ENCODE measurements around the gene BZW2.

The BZW2 gene

DNA sequence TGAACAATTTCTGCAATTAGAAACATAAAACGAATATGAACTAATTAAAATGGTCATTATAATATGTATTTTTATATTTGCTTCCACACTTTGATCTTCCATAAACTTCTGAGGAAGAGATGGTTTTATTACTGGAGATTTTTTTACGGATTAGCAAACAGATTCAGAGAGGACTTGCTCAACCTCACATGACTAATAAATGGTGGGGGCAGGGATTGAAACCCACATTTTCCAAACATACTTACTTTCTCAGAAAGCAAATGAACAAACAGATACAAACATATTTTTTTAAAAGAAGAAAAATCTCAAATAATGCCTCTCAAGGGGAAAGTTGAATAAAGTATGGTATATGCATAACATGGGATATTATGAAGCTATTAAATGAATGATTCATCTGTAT is 18.7 kb upstream of the BZW2 start:
- Histone ChIP-seq H3K36me3 (ENCODE audit: control insufficient read depth, low read length) (peaks cover 15% of the 10 kb centered on the region), H4K20me1 (ENCODE audit: control insufficient read depth, insufficient read depth, low read depth, low read length) (no peaks in the 10 kb centered on the region), H3K27me3 (ENCODE audit: control insufficient read depth, low read length) (no peaks in the 10 kb centered on the region), H3K4me1 (ENCODE audit: control insufficient read depth, low read length) (no peaks in the 10 kb centered on the region), H3F3A (ENCODE audit: control insufficient read depth, insufficient read depth) (no peaks in the 10 kb centered on the region), H3K27ac (ENCODE audit: low read depth, low read length) (no peak overlapping the region), H3K4me2 (ENCODE audit: low read length) (no peak overlapping the region), H3K79me2 (ENCODE audit: control insufficient read depth, low read length) (no peaks in the 10 kb centered on the region), H3K9me2 (replicated peaks; ENCODE audit: control insufficient read depth, low read length) (no peaks in the 10 kb centered on the region), H3K9me3 (ENCODE audit: control insufficient read depth, insufficient read depth, low read length) (no peaks in the 10 kb centered on the region), H3K4me3 (ENCODE audit: low read length) (no peak overlapping the region)
- TF ChIP-seq, protein P1, sequence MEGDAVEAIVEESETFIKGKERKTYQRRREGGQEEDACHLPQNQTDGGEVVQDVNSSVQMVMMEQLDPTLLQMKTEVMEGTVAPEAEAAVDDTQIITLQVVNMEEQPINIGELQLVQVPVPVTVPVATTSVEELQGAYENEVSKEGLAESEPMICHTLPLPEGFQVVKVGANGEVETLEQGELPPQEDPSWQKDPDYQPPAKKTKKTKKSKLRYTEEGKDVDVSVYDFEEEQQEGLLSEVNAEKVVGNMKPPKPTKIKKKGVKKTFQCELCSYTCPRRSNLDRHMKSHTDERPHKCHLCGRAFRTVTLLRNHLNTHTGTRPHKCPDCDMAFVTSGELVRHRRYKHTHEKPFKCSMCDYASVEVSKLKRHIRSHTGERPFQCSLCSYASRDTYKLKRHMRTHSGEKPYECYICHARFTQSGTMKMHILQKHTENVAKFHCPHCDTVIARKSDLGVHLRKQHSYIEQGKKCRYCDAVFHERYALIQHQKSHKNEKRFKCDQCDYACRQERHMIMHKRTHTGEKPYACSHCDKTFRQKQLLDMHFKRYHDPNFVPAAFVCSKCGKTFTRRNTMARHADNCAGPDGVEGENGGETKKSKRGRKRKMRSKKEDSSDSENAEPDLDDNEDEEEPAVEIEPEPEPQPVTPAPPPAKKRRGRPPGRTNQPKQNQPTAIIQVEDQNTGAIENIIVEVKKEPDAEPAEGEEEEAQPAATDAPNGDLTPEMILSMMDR (IDR thresholded peaks at IDR 0.05; ENCODE audit: low read depth, low read length, poor library complexity, severe bottlenecking) = no peak
- TF ChIP-seq EZH2phosphoT487 (IDR thresholded peaks at IDR 0.05; ENCODE audit: borderline replicate concordance, low read length) = no peak

DNA sequence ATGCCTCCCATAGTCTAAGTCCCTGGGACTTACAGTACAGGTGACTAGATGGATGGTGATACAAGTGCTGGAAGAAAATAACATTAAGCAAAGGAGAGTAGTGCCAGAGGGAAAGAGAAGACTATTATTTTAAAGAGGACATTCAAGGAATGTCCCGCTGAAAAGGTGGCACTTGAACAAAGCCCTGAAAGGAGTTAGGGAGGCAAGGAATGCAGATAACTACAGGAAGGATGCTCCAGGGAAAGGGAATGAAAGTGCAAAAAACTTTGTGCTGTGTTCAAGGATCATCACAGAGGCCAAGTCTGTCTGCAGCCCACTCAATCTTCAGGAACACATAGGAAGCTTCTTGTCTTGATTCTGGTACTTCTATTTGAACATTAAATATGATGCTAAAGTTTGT is 15.3 kb upstream of the BZW2 start:
- TF ChIP-seq, protein P1 (IDR thresholded peaks at IDR 0.05; ENCODE audit: low read depth, low read length, poor library complexity, severe bottlenecking) = no peak
- TF ChIP-seq EZH2phosphoT487 (IDR thresholded peaks at IDR 0.05; ENCODE audit: borderline replicate concordance, low read length) = no peak
- H3K36me3 ChIP-seq (ENCODE audit: control insufficient read depth, low read length) = peaks cover 12% of the 10 kb centered on the region
- H3K4me3 ChIP-seq (ENCODE audit: low read length) = no peak overlapping the region
- no peaks in the 10 kb centered on the region for H3K9me3 ChIP-seq (ENCODE audit: control insufficient read depth, insufficient read depth, low read length)
- no peaks in the 10 kb centered on the region for H4K20me1 ChIP-seq (ENCODE audit: control insufficient read depth, insufficient read depth, low read depth, low read length)
- no peaks in the 10 kb centered on the region for H3K9me2 ChIP-seq (replicated peaks; ENCODE audit: control insufficient read depth, low read length)
- no peak overlapping the region for H3K4me2 ChIP-seq (ENCODE audit: low read length)
- H3F3A ChIP-seq (ENCODE audit: control insufficient read depth, insufficient read depth) = no peaks in the 10 kb centered on the region
- no peaks in the 10 kb centered on the region for H3K27me3 ChIP-seq (ENCODE audit: control insufficient read depth, low read length)
- H3K4me1 ChIP-seq (ENCODE audit: control insufficient read depth, low read length) = no peaks in the 10 kb centered on the region
- H3K27ac ChIP-seq (ENCODE audit: low read depth, low read length) = no peak overlapping the region
- no peaks in the 10 kb centered on the region for H3K79me2 ChIP-seq (ENCODE audit: control insufficient read depth, low read length)

DNA sequence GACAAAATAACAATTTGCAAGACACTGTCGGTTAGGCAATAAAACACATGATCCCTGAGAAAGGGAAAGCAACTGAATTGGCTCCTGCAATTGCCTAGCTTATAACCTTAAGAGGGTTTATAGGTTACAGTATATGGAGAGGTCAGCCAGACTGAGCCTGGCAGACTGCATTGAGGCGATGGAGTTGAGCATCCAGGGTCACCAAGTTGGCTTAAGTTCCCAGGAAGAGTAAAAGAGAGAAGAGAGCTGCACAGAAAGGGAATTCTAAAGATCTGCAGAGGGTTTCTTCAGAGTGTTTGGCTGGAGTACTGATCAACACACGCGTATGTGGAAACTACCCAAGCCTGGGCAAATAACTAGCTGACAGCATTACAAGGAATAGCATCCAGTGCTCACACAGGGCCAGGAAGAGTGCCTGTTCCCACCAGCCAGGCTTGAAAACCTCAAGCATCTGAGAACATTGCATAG is 11.7 kb upstream of the BZW2 start:
- Histone ChIP-seq H3K36me3 (ENCODE audit: control insufficient read depth, low read length) (peaks cover 15% of the 10 kb centered on the region), H3K9me3 (ENCODE audit: control insufficient read depth, insufficient read depth, low read length) (no peaks in the 10 kb centered on the region), H3K27me3 (ENCODE audit: control insufficient read depth, low read length) (no peaks in the 10 kb centered on the region), H3K9me2 (replicated peaks; ENCODE audit: control insufficient read depth, low read length) (no peaks in the 10 kb centered on the region), H4K20me1 (ENCODE audit: control insufficient read depth, insufficient read depth, low read depth, low read length) (no peaks in the 10 kb centered on the region), H3K4me1 (ENCODE audit: control insufficient read depth, low read length) (no peaks in the 10 kb centered on the region), H3K79me2 (ENCODE audit: control insufficient read depth, low read length) (peaks cover 5% of the 10 kb centered on the region; the same call in 1 of the 2 replicates), H3F3A (ENCODE audit: control insufficient read depth, insufficient read depth) (no peaks in the 10 kb centered on the region), H3K4me3 (ENCODE audit: low read length) (no peak overlapping the region), H3K4me2 (ENCODE audit: low read length) (no peak overlapping the region), H3K27ac (ENCODE audit: low read depth, low read length) (no peak overlapping the region)
- TF ChIP-seq, protein P1 (IDR thresholded peaks at IDR 0.05; ENCODE audit: low read depth, low read length, poor library complexity, severe bottlenecking) = no peak
- TF ChIP-seq EZH2phosphoT487 (IDR thresholded peaks at IDR 0.05; ENCODE audit: borderline replicate concordance, low read length) = no peak

All from DOHH2 (cell line).